Measurements from ENCODE around the gene TGM5. TPM values are rescaled to one million over a fixed set of nuclear protein-coding genes. Genes with fewer than 3 reads are reported as not detected.

The TGM5 gene
- total and polyA plus RNA-seq, 2 donors (not counting 1 experiment from before 2014, with no cell fraction given): 0.42 TPM; not detected in 1

- H3K4me2 ChIP-seq (replicated peaks; ENCODE audit: low read depth, low read length, poor library complexity, severe bottlenecking): no peak overlapping the region
- H3K4me3 Mint-ChIP-seq: no peak overlapping the region
- H3K9ac ChIP-seq (ENCODE audit: low read length): no peak overlapping the region
- no peaks in the 10 kb centered on the region for H3K36me3 ChIP-seq (replicated peaks in 1 of 2; ENCODE audit: control extremely low read depth in 1 of 2, control insufficient read depth in 1 of 2, extremely low read depth in 1 of 2, insufficient read depth in 2 of 2, low read length in 1 of 2)
- H3K9me3 ChIP-seq (ENCODE audit: control extremely low read depth in 1 of 3, control insufficient read depth in 2 of 3, insufficient read depth in 1 of 3, low read length in 2 of 3): no peaks in the 10 kb centered on the region
- peaks cover 6% of the 10 kb centered on the region for H3K27me3 Mint-ChIP-seq
- DNase-seq (no peak), ATAC-seq (ENCODE audit: low read depth) (no peak)
- peaks cover 2% of the 10 kb centered on the region for H3K9me3 Mint-ChIP-seq (ENCODE audit: insufficient read depth)
- no peak overlapping the region for H3K4me3 ChIP-seq (ENCODE audit: control extremely low read depth in 1 of 5, extremely low read depth in 1 of 5, insufficient read depth in 1 of 5, low read depth in 2 of 5, low read length in 4 of 5)
- intact Hi-C loops (cut with micrococcal nuclease): no loop called here
- ChIA-PET CTCF (interaction anchor here (1.4 to 19.7 kb wide), 2 partner anchors 16 to 64 kb away, joined by 3 to 549 read pairs; no protein-coding TSS in a partner anchor), POLR2A (no interaction called here)
- no peak overlapping the region for H3K27ac ChIP-seq (ENCODE audit: low read length in 2 of 2)
- no peaks in the 10 kb centered on the region for H3K4me1 Mint-ChIP-seq
- no peak overlapping the region for H2AFZ ChIP-seq (ENCODE audit: insufficient read depth, low read depth, low read length, poor library complexity, severe bottlenecking)
- 92% methylated on average over 15 of the region's 16 CpGs for WGBS (ENCODE audit: insufficient coverage)
- no peaks in the 10 kb centered on the region for H4K20me1 ChIP-seq (ENCODE audit: control insufficient read depth, insufficient read depth, low read length, poor library complexity, severe bottlenecking)
- no peak overlapping the region for H3K27ac Mint-ChIP-seq
- no peaks in the 10 kb centered on the region for H3K27me3 ChIP-seq (replicated peaks in 1 of 4; ENCODE audit: control extremely low read depth in 1 of 4, control insufficient read depth in 3 of 4, insufficient read depth in 4 of 4, low read length in 3 of 4)
- TF ChIP-seq EZH2 (IDR thresholded peaks at IDR 0.05; ENCODE audit: borderline replicate concordance, insufficient read depth, low read depth, low read length, poor library complexity, severe bottlenecking): no peak
- no peak for TF ChIP-seq CTCF (IDR thresholded peaks at IDR 0.05)
- peaks cover 0 to under 1% of the 10 kb centered on the region in 2 donors for H3K4me1 ChIP-seq (ENCODE audit: control insufficient read depth in 2 of 2, insufficient read depth in 2 of 2, low read length in 2 of 2)
- no peaks in the 10 kb centered on the region for H3K79me2 ChIP-seq (ENCODE audit: control insufficient read depth, insufficient read depth, low read length)
Measured at GRCh38 chr15:43219929-43220928, 46.5 kb downstream of the TGM5 start.
